Neuronal stem cell (in vitro differentiated cells): ENCODE measurements around the gene RAPGEF6. TPM values are rescaled to one million over a fixed set of nuclear protein-coding genes. Genes with fewer than 3 reads are reported as not detected.

Experiments
- DNase-seq: peaks from one replicate; pipeline ENCODE4 v3.0.0-alpha.2; 2013; ENCODE audit warnings: low spot score
- H2AFZ ChIP-seq: one replicate; pipeline ENCODE4 v1.6.1; 2013; ENCODE audit warnings: mild to moderate bottlenecking, low read length, inconsistent platforms
- H2AK5ac ChIP-seq: 2 replicates; pipeline ENCODE4 v1.6.1; 2013; ENCODE audit warnings: low read depth, mild to moderate bottlenecking, inconsistent platforms, low read length, moderate library complexity, mixed read lengths
- H2BK120ac ChIP-seq: 2 replicates; pipeline ENCODE4 v1.6.1; 2013; ENCODE audit warnings: low read depth, mild to moderate bottlenecking, inconsistent platforms, low read length, moderate library complexity, mixed read lengths
- H2BK12ac ChIP-seq: one replicate; pipeline ENCODE4 v1.6.1; 2013; ENCODE audit warnings: low read length, inconsistent platforms
- H2BK15ac ChIP-seq: 2 replicates; pipeline ENCODE4 v1.6.1; 2013; ENCODE audit warnings: mild to moderate bottlenecking, low read length, inconsistent platforms, mixed read lengths
- H2BK5ac ChIP-seq: one replicate; pipeline ENCODE4 v1.6.1; 2013; ENCODE audit warnings: inconsistent platforms, mild to moderate bottlenecking, low read length, moderate library complexity
- H3K14ac ChIP-seq: one replicate; pipeline ENCODE4 v1.6.1; 2013; ENCODE audit warnings: low read length, inconsistent platforms
- H3K18ac ChIP-seq: 2 replicates; pipeline ENCODE4 v1.6.1; 2013; ENCODE audit warnings: low read length, inconsistent platforms
- H3K23ac ChIP-seq: 2 replicates; pipeline ENCODE4 v1.6.1; 2013; ENCODE audit warnings: low read depth, mild to moderate bottlenecking, mixed read lengths, low read length, inconsistent platforms; ENCODE audit not compliant: poor library complexity
- H3K27ac ChIP-seq: replicated peaks from 3 replicates; pipeline ENCODE4 v1.5.1; 2013; ENCODE audit warnings: low read length, inconsistent platforms
- H3K27me3 ChIP-seq, 3 experiments: 2 replicates each; pipeline ENCODE4 v1.6.1; 2013; ENCODE audit warnings: low read length in 3 of 3, mild to moderate bottlenecking in 2 of 3, inconsistent platforms in 1 of 3, low read depth in 1 of 3, mixed read lengths in 1 of 3, moderate library complexity in 1 of 3; ENCODE audit not compliant: control insufficient read depth in 3 of 3, insufficient read depth in 3 of 3
- H3K36me3 ChIP-seq, 2 donors: replicated peaks in 1 of 2; 2 replicates each; pipeline ENCODE4 v1.6.1; 2013; ENCODE audit warnings: low read length in 2 of 2; ENCODE audit not compliant: control insufficient read depth in 2 of 2, insufficient read depth in 2 of 2
- H3K4ac ChIP-seq: 2 replicates; pipeline ENCODE4 v1.6.1; 2013; ENCODE audit warnings: inconsistent platforms, mild to moderate bottlenecking, low read length, moderate library complexity
- H3K4me1 ChIP-seq, 2 donors: 1 replicate in 1 of 2; 2 replicates in 1 of 2; pipeline ENCODE4 v1.6.1; 2013; ENCODE audit warnings: low read length in 2 of 2, low read depth in 1 of 2; ENCODE audit not compliant: control insufficient read depth in 2 of 2, insufficient read depth in 1 of 2
- H3K4me2 ChIP-seq: one replicate; pipeline ENCODE4 v1.6.1; 2013; ENCODE audit warnings: mild to moderate bottlenecking, low read length, inconsistent platforms; ENCODE audit not compliant: insufficient read depth, poor library complexity, severe bottlenecking
- H3K4me3 ChIP-seq, 2 donors: 2 replicates each; pipeline ENCODE4 v1.5.1; 2013; ENCODE audit warnings: low read length in 2 of 2, mild to moderate bottlenecking in 2 of 2, inconsistent platforms in 1 of 2, moderate library complexity in 1 of 2
- H3K79me1 ChIP-seq: one replicate; pipeline ENCODE4 v1.6.1; 2013; ENCODE audit warnings: low read depth, mild to moderate bottlenecking, inconsistent platforms, low read length, moderate library complexity
- H3K9ac ChIP-seq: one replicate; pipeline ENCODE4 v1.6.1; 2013; ENCODE audit warnings: mild to moderate bottlenecking, low read depth, low read length, inconsistent platforms; ENCODE audit not compliant: poor library complexity
- H3K9me3 ChIP-seq, 2 donors: replicated peaks in 1 of 2; 2 replicates each; pipeline versions ENCODE3 to v1.6.1; 2013; ENCODE audit warnings: low read length in 2 of 2, mild to moderate bottlenecking in 2 of 2, inconsistent platforms in 1 of 2, low read depth in 1 of 2, mixed read lengths in 1 of 2, moderate library complexity in 1 of 2; ENCODE audit not compliant: control insufficient read depth in 2 of 2, insufficient read depth in 1 of 2
- H4K8ac ChIP-seq: one replicate; pipeline ENCODE4 v1.6.1; 2013; ENCODE audit warnings: low read depth, mild to moderate bottlenecking, inconsistent platforms, low read length, moderate library complexity
- H4K91ac ChIP-seq: one replicate; pipeline ENCODE4 v1.6.1; 2013; ENCODE audit warnings: low read length, low read depth, mild to moderate bottlenecking, inconsistent platforms; ENCODE audit not compliant: poor library complexity
- WGBS, 2 donors: extraction: QIAGEN DNeasy Blood & Tissue Kit; methylation state at CpG; one replicate each; pipeline ENCODE4 v1.1.7; 2013; ENCODE audit warnings: missing lambda C conversion rate in 2 of 2, mixed read lengths in 1 of 2; ENCODE audit not compliant: insufficient read length in 2 of 2, insufficient replicate concordance in 1 of 2; ENCODE audit errors: extremely low coverage in 2 of 2; 5-methylcytosine and 5-hydroxymethylcytosine counted together
- polyA plus RNA-seq, 2 experiments: library from polyadenylated mRNA; stranded (reverse); fragments of 200-250 nt; gene quantifications; one replicate each; pipeline ENCODE4 v1.2.3, GENCODE V29; 2013

RAPGEF6 gene
- polyA plus RNA-seq (2013, experiment 1 of 2) = 5.3 TPM
- polyA plus RNA-seq (2013, experiment 2 of 2) = 5.4 TPM

GRCh38 chr5:131634996-131635683 lies at the start of gene RAPGEF6:
Gene RAPGEF6 (minus strand): TSS chr5:131635229. CDS start chr5:131635030, 199 bp downstream.
- no peak within 1 kb of the TSS for H2BK12ac ChIP-seq
- peaks cover 2 to 4% of the 10 kb centered on the region in 2 donors for H3K4me1 ChIP-seq
- H2BK5ac ChIP-seq = peak within 1 kb of the TSS; percentile 15
- peak within 1 kb of the TSS; percentile 57 for H3K14ac ChIP-seq
- no peak within 1 kb of the TSS for H2BK120ac ChIP-seq
- DNase-seq = peak; percentile 98
- H2BK15ac ChIP-seq = peak within 1 kb of the TSS; percentile 82
- peak within 1 kb of the TSS; percentile 71 for H3K4me2 ChIP-seq
- H4K91ac ChIP-seq = no peak within 1 kb of the TSS
- H2AK5ac ChIP-seq = peak within 1 kb of the TSS; percentile 14
- no peak within 1 kb of the TSS for H4K8ac ChIP-seq
- peak within 1 kb of the TSS; percentile 81 for H3K23ac ChIP-seq
- H3K27me3 ChIP-seq = no peaks in the 10 kb centered on the region
- peak within 1 kb of the TSS; percentile 97 for H3K27ac ChIP-seq
- WGBS, 2 donors = no CpG with 5 or more reads among the region's 55 CpGs
- H3K9me3 ChIP-seq = no peaks in the 10 kb centered on the region
- peak within 1 kb of the TSS; percentile 88 to 95 for H3K4me3 ChIP-seq
- no peaks in the 10 kb centered on the region for H3K36me3 ChIP-seq
- H3K79me1 ChIP-seq = no peaks in the 10 kb centered on the region
- peak within 1 kb of the TSS; percentile 93 for H2AFZ ChIP-seq
- peak within 1 kb of the TSS; percentile 96 for H3K18ac ChIP-seq
- peak within 1 kb of the TSS; percentile 95 for H3K9ac ChIP-seq
- H3K4ac ChIP-seq = peak within 1 kb of the TSS; percentile 28

GRCh38 chr5:131684595-131684994 lies 49.6 kb upstream of the RAPGEF6 start:
- Histone ChIP-seq H3K79me1 (no peaks in the 10 kb centered on the region), H3K36me3 (peaks cover 0 to 17% of the 10 kb centered on the region in 2 donors), H3K4me1 (no peaks in the 10 kb centered on the region), H2AFZ (no peak overlapping the region), H2BK15ac (no peak overlapping the region), H3K9me3 (no peaks in the 10 kb centered on the region), H3K27ac (no peak overlapping the region), H4K8ac (no peak overlapping the region), H2AK5ac (no peak overlapping the region), H3K4me3 (no peak overlapping the region), H3K9ac (no peak overlapping the region), H4K91ac (no peak overlapping the region), H3K18ac (no peak overlapping the region), H2BK120ac (no peak overlapping the region), H2BK5ac (no peak overlapping the region), H3K23ac (no peak overlapping the region), H3K27me3 (no peaks in the 10 kb centered on the region), H2BK12ac (no peak overlapping the region), H3K14ac (no peak overlapping the region), H3K4ac (no peak overlapping the region), H3K4me2 (no peak overlapping the region)
- no peak for DNase-seq

GRCh38 chr5:131684051-131684450 lies 49.0 kb upstream of the RAPGEF6 start:
- H4K91ac ChIP-seq = no peak overlapping the region
- H2AK5ac ChIP-seq = no peak overlapping the region
- no peak overlapping the region for H4K8ac ChIP-seq
- no peaks in the 10 kb centered on the region for H3K4me1 ChIP-seq
- no peak overlapping the region for H3K4me2 ChIP-seq
- no peak overlapping the region for H3K18ac ChIP-seq
- H3K4ac ChIP-seq = no peak overlapping the region
- no peak overlapping the region for H3K14ac ChIP-seq
- no peaks in the 10 kb centered on the region for H3K27me3 ChIP-seq
- no peak overlapping the region for H3K9ac ChIP-seq
- H2BK5ac ChIP-seq = no peak overlapping the region
- no peak overlapping the region for H3K27ac ChIP-seq
- H2AFZ ChIP-seq = no peak overlapping the region
- H3K4me3 ChIP-seq = no peak overlapping the region
- H2BK15ac ChIP-seq = no peak overlapping the region
- no peaks in the 10 kb centered on the region for H3K79me1 ChIP-seq
- H3K23ac ChIP-seq = no peak overlapping the region
- no peak overlapping the region for H2BK12ac ChIP-seq
- no CpG with 5 or more reads among the region's 1 CpG for WGBS, 2 donors
- no peaks in the 10 kb centered on the region for H3K9me3 ChIP-seq
- H2BK120ac ChIP-seq = no peak overlapping the region
- peaks cover 0 to 19% of the 10 kb centered on the region in 2 donors for H3K36me3 ChIP-seq
- DNase-seq = no peak

- Histone ChIP-seq H3K9me3 (no peaks in the 10 kb centered on the region), H2AFZ (no peak overlapping the region), H4K8ac (no peak overlapping the region), H3K9ac (no peak overlapping the region), H3K4me3 (no peak overlapping the region), H3K27me3 (no peaks in the 10 kb centered on the region), H3K27ac (no peak overlapping the region), H3K36me3 (peaks cover 0 to 31% of the 10 kb centered on the region in 2 donors), H2BK12ac (no peak overlapping the region), H3K14ac (no peak overlapping the region), H2BK5ac (no peak overlapping the region), H3K4me2 (no peak overlapping the region), H2BK120ac (no peak overlapping the region), H2BK15ac (no peak overlapping the region), H3K4me1 (no peaks in the 10 kb centered on the region), H3K18ac (no peak overlapping the region), H3K79me1 (no peaks in the 10 kb centered on the region), H3K23ac (no peak overlapping the region), H3K4ac (no peak overlapping the region), H4K91ac (no peak overlapping the region), H2AK5ac (no peak overlapping the region)
- no CpG with 5 or more reads among the region's 2 CpGs for WGBS, 2 donors
- no peak for DNase-seq
Measured at GRCh38 chr5:131682826-131683225, 47.8 kb upstream of the RAPGEF6 start.
